Colonic mucosa (tissue), 4 donors: ENCODE data around the gene PMP22. TPM values are rescaled to one million over a fixed set of nuclear protein-coding genes. Genes with fewer than 3 reads are reported as not detected.

Source experiments
- DNase-seq: peaks from one replicate; pipeline ENCODE4 v3.0.0-alpha.2; 2020
- H3K27ac ChIP-seq: fragments of 200-600 bp; one replicate; pipeline ENCODE4 v1.8.0; 2021
- H3K27me3 ChIP-seq: fragments of 200-600 bp; one replicate; pipeline ENCODE4 v1.8.0; 2021
- H3K36me3 ChIP-seq: fragments of 200-600 bp; one replicate; pipeline ENCODE4 v1.8.0; 2021
- H3K4me1 ChIP-seq: fragments of 200-600 bp; one replicate; pipeline ENCODE4 v1.8.0; 2021; ENCODE audit warnings: mild to moderate bottlenecking
- H3K4me3 ChIP-seq: fragments of 200-600 bp; one replicate; pipeline ENCODE4 v1.8.0; 2021
- H3K9ac ChIP-seq, 2 donors: one replicate each; pipeline ENCODE4 v1.7.0; 2013; ENCODE audit warnings: control low read depth in 2 of 2, low read depth in 2 of 2, low read length in 2 of 2
- H3K9me3 ChIP-seq: fragments of 200-600 bp; one replicate; pipeline ENCODE4 v1.8.0; 2021
- CTCF ChIP-seq: fragments of 200-600 bp; IDR thresholded peaks from one replicate; pipeline ENCODE4 v1.8.0; 2022; ENCODE audit warnings: antibody characterized with exemption, mild to moderate bottlenecking
- intact Hi-C: fragments of 100-400 bp; cut with DNase I; formaldehyde crosslinking; loops from one replicate; pipeline ENCODE4 v1.14.1; 2022
- total RNA-seq, 2 donors: library from RNA; stranded (reverse); fragmentation: NEBNext Ultra II Directional in 1 of 2; extraction: Animal tissue kit (Norgen Biotek cat#: 25700) in 1 of 2; gene quantifications; one replicate each; pipeline ENCODE4 v1.2.1, GENCODE V29; 2021
- donor health status: healthy.
- donor health status: DM: no; HTN: no; CAD: no.
- donor health status: DM: no; HTN: no; CAD: no.

PMP22 gene
- total RNA-seq, 2 donors from 2014 or later: 12.5 to 40.4 TPM

DNA sequence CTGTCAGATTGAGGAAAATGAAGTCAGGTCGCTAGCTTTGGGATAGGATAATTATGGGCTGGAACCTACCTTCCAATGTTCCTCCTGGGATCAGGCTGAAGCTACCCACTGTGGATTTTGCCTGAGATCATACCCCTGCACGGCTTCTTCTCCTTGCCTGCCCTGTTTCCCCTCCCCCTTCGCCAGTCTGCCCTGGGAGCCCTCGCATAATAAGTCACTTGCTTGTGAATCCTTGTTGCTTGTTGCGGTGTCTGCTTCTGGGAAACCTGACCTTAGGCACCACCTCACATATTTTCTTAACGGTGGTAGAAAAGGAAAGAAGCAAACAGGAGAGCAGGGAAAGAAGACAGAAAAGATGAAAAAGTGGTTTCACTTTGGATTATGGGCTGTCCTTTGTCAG lies 13.3 kb upstream of the PMP22 start:
- Histone ChIP-seq H3K27me3 (no peaks in the 10 kb centered on the region), H3K4me1 (no peaks in the 10 kb centered on the region), H3K9ac (no peak overlapping the region), H3K36me3 (no peaks in the 10 kb centered on the region), H3K27ac (no peak overlapping the region), H3K4me3 (no peak overlapping the region), H3K9me3 (no peaks in the 10 kb centered on the region)
- intact Hi-C loops: no loop called here
- no peak for DNase-seq
- TF ChIP-seq CTCF: no peak

GRCh38 chr17:15274017-15274416 lies 8.9 kb upstream of the PMP22 start:
- no peak overlapping the region for H3K4me3 ChIP-seq
- H3K27me3 ChIP-seq: no peaks in the 10 kb centered on the region
- no peak overlapping the region for H3K9ac ChIP-seq
- no peak for DNase-seq
- H3K36me3 ChIP-seq: no peaks in the 10 kb centered on the region
- no peak overlapping the region for H3K27ac ChIP-seq
- no peaks in the 10 kb centered on the region for H3K9me3 ChIP-seq
- no peaks in the 10 kb centered on the region for H3K4me1 ChIP-seq
- TF ChIP-seq CTCF: no peak
- intact Hi-C loops: no loop called here

DNA sequence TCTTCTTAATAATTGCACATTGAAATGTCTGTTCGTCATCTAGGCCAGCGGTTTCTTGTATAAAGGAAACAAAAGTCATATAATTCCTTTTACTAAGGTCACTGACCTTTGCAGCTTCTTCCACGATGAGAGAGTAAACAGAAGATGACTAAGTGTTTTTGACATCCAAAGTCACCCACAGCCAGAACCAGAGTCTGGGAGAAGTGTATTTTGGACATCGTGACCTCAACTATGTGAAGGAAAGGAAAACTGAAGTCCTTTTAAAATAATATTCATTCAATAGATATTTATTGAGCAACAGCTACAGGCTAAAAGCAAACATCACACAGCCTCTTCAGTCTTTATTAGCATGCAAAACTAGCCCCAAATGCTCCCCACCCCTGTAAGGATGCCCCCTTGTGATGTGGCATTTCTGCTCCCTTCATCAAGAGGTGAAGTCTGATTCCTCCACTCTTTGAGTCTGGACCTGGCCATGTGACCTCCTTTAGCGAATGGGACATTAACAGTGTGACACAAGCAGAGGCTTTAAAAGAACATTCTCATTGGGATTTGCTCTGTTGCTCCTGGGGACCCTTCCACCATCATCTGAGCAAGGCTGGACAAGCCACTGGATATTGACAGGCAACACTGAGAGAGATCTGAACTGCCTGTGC lies 8.1 kb upstream of the PMP22 start:
- Histone ChIP-seq H3K9ac (no peak overlapping the region), H3K27me3 (no peaks in the 10 kb centered on the region), H3K9me3 (no peaks in the 10 kb centered on the region), H3K4me1 (no peaks in the 10 kb centered on the region), H3K36me3 (no peaks in the 10 kb centered on the region), H3K4me3 (no peak overlapping the region), H3K27ac (peak overlapping the region; percentile 29)
- DNase-seq: no peak
- TF ChIP-seq CTCF: no peak
- intact Hi-C loops: no loop called here

DNA sequence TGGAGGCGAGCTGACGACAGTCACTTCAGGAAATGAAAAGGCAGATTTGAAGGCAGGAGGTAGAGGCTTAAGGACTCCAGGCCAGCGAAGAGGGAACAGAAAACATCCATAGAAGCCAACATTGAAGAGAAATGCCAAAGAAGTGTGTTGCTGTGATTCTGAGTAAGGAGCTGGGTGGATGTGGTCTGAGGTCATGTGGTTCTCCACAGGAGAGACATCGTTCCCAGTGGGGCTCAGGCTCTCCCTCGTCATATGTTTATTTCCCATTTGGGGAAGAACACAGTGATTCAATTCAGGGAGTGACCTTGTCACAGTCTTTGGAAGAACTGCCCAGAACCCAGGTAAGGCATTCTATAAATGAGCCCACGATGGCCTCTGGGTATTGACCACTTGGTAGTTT lies 6.6 kb upstream of the PMP22 start:
- no peak for TF ChIP-seq CTCF
- H3K27ac ChIP-seq: no peak overlapping the region
- intact Hi-C loops: no loop called here
- no peaks in the 10 kb centered on the region for H3K36me3 ChIP-seq
- no peaks in the 10 kb centered on the region for H3K9me3 ChIP-seq
- no peaks in the 10 kb centered on the region for H3K27me3 ChIP-seq
- no peak overlapping the region for H3K9ac ChIP-seq
- no peaks in the 10 kb centered on the region for H3K4me1 ChIP-seq
- no peak overlapping the region for H3K4me3 ChIP-seq
- DNase-seq: no peak

DNA sequence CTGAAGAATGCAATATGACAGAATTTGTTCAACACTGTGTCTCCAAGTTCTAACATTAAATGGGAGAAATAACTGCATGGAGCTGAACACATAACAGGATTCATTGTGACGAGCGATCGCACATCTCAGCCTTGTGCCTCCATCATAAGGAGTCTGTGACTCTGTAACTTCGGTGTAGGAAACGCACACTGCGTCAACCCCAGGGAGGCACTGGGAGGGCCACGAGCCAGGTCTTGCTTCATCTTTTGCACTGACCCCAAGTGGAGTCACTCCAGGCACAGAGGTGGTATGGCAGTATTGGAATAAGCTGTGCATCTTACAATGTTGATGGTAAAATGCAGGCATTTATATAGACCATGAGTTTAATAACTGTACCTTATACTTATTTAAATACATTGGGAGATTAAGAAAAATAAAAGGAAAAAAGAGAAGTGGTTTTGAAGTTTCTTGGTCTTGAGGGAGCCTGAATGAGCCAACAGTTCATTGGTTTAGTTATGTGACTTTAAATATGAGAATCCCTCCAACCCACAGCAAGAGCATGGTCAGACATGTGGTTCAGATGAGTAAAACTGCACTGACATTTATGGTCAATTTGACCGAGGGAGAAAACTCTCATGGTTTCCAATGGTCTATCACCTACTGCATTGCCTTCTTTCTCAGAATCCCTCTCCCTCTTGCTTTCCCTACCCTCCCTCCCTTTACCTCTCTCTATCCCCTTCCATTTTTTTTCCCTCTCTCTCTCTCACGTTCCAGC lies 5.7 kb upstream of the PMP22 start:
- Histone ChIP-seq H3K9ac (no peak overlapping the region), H3K9me3 (no peaks in the 10 kb centered on the region), H3K27ac (no peak overlapping the region), H3K36me3 (no peaks in the 10 kb centered on the region), H3K4me1 (no peaks in the 10 kb centered on the region), H3K27me3 (no peaks in the 10 kb centered on the region), H3K4me3 (no peak overlapping the region)
- intact Hi-C loops: no loop called here
- DNase-seq: no peak
- no peak for TF ChIP-seq CTCF
